ENCODE data around the gene TRPV2.

The TRPV2 gene

DNA sequence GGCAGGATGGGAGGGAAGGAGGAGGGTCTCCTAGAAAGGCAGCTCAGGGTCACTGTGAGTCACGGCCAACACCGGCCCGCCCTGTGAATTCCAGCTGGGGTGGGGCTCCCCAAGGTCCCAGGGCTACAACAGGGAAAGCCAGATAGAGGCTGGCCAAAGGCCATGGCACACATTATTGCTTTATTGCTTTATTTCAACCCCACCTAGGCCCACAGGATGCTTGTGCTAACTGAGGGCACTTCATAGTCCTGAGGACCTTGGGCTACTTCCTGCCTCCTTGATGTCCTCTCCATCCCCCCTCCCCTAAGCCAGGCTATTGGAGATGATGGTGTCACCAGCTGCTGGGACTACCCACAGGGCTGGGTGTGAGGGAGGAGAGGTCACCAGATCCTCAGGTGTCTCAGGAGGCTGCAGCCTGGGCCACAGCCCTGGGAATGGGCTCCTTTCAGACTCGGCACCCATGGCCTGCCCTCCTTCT, 50.5 kb downstream of the TRPV2 start:
- H3K4me3 ChIP-seq (ENCODE audit: low read depth, low read length) = no peak overlapping the region
- TF ChIP-seq, protein P1, sequence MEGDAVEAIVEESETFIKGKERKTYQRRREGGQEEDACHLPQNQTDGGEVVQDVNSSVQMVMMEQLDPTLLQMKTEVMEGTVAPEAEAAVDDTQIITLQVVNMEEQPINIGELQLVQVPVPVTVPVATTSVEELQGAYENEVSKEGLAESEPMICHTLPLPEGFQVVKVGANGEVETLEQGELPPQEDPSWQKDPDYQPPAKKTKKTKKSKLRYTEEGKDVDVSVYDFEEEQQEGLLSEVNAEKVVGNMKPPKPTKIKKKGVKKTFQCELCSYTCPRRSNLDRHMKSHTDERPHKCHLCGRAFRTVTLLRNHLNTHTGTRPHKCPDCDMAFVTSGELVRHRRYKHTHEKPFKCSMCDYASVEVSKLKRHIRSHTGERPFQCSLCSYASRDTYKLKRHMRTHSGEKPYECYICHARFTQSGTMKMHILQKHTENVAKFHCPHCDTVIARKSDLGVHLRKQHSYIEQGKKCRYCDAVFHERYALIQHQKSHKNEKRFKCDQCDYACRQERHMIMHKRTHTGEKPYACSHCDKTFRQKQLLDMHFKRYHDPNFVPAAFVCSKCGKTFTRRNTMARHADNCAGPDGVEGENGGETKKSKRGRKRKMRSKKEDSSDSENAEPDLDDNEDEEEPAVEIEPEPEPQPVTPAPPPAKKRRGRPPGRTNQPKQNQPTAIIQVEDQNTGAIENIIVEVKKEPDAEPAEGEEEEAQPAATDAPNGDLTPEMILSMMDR (IDR thresholded peaks at IDR 0.05; ENCODE audit: insufficient read depth, low read depth, low read length, missing control alignments) = no peak
- no peak for DNase-seq (ENCODE audit: low read depth)

DNA sequence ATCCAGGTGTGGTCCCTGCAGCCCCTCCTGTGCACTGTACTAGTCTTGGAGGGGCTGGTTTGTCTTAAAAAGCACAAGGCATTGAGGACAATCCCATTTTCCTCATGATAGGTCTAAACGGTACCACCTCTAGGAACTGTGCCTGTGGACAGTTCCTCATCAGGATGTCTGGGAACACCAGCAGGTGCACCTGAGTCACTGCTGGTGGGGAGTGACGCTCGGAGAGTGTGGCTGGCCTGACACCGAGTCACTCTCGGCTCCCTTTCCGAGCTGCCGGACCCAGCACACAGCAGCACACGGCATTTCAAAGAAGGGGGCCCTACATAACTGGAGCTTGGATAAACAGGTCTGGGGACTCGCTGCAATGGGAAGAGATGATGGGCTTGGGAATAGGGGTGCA, 51.0 kb downstream of the TRPV2 start:
- DNase-seq (ENCODE audit: low read depth) = no peak
- TF ChIP-seq, protein P1 (IDR thresholded peaks at IDR 0.05; ENCODE audit: insufficient read depth, low read depth, low read length, missing control alignments) = no peak
- no peak overlapping the region for H3K4me3 ChIP-seq (ENCODE audit: low read depth, low read length)

DNA sequence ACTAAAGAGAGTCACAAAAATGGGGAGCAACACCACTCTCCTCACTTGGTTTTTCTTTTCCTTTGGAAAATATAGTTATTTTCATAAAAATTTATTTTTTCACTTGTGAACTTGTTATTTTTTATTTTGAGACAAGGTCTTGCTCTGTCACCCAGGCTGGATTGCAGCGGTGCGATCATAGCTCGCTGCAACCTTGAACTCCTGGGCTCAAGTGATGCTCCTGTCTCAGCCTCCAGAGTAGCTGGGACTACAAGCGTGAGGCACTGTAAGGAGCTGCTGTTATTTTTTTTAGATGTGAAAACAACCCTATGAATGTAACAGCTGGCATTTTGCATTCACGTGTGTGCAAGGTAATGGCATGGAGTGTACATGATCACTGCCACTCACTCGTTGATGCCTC, 51.7 kb downstream of the TRPV2 start:
- TF ChIP-seq, protein P1 (IDR thresholded peaks at IDR 0.05; ENCODE audit: insufficient read depth, low read depth, low read length, missing control alignments) = no peak
- no peak overlapping the region for H3K4me3 ChIP-seq (ENCODE audit: low read depth, low read length)
- DNase-seq (ENCODE audit: low read depth) = no peak

DNA sequence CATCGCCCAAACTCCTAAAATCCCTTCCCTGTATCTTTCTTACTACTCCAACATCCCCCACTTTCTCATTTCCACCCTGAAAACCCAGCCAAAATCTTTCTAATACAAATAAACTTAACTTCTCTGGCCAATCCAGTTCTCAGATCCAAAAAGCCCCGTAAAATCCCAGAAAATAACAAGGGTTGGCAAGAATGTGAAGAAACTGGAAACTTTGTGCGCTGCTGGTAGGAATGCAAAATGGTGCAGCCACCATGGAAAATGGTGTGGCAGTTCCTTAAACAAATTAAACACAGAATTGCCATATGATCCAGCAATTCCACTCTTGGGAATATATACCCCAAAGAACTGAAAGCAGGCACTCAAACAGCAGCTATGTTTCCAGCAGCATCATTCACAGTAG, 52.5 kb downstream of the TRPV2 start:
- H3K4me3 ChIP-seq (ENCODE audit: low read depth, low read length) = no peak overlapping the region
- DNase-seq (ENCODE audit: low read depth) = no peak
- TF ChIP-seq, protein P1 (IDR thresholded peaks at IDR 0.05; ENCODE audit: insufficient read depth, low read depth, low read length, missing control alignments) = no peak

DNA sequence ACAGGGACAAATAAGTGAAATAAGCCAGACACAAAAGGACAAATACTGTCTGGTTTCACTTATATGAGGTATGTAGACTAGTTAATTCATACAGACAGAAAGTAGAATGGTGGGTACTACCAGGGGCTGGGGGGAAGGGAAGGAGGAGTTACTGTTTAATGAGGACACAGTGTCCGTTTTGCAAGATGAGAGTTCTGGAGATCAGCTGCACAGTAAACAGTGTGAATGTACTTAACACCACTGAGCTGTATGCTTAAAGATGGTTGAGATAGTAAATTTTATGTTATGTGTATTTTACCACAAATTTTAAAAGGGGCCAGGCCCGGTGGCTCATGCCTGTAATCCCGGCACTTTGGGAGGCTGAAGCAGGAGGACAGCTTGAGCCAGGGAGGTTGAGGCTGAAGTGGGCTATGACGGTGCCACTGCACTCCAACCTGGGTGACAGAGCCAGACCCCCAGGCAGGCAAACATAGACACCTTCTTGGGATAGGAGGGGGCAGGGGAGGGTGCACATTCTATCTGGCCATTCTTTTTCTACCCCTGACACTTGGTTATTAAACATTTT, 53.1 kb downstream of the TRPV2 start:
- no peak for DNase-seq (ENCODE audit: low read depth)
- TF ChIP-seq, protein P1 (IDR thresholded peaks at IDR 0.05; ENCODE audit: insufficient read depth, low read depth, low read length, missing control alignments) = no peak
- no peak overlapping the region for H3K4me3 ChIP-seq (ENCODE audit: low read depth, low read length)

DNA sequence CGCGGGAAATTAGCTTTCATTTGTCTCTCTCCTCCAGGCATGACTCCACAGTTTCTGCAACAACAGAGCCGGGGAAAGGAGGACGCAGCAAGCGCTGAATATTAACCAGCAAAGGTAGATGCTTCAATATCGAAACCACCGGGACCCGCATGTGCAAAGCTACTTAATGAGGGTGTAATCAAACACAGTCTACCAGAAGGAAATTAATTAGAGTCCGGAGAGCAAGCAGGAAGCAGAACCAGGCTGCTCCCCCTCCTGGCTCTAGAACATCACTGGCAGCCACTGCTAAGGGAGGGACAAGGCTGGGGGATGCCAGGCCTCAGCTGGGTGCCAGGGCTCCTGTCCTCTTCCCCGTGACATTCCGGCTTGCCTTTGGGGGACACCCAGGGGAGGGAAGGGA, 54.9 kb downstream of the TRPV2 start:
- TF ChIP-seq, protein P1 (IDR thresholded peaks at IDR 0.05; ENCODE audit: insufficient read depth, low read depth, low read length, missing control alignments) = no peak
- DNase-seq (ENCODE audit: low read depth) = no peak
- no peak overlapping the region for H3K4me3 ChIP-seq (ENCODE audit: low read depth, low read length)

DNA sequence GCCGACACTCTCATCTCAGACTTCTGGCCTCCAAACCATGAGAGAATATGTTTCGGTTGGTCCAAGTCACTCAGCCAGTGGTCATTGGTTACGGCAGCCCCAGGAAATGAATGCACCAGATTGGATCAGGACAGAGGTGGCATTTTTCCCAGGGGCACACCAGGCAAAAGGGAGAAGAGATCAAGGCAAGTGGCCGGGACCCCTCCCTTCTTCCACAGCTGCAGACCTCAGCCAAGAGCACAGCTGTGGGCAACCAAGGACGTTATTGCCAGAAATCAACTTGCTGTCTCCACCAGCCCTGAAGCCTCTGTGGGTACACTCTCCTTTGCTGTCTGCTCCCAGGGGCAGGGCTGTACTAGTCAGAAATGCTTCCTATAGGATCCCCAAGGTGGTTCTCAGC, 55.9 kb downstream of the TRPV2 start:
- TF ChIP-seq, protein P1 (IDR thresholded peaks at IDR 0.05; ENCODE audit: insufficient read depth, low read depth, low read length, missing control alignments) = no peak
- no peak for DNase-seq (ENCODE audit: low read depth)
- no peak overlapping the region for H3K4me3 ChIP-seq (ENCODE audit: low read depth, low read length)
